NCI-H2029 treated with DMSO at 0.1 percent for 48 hours (cell line): ENCODE measurements around the gene ABAT.
A peak's percentile ranks its signal among the peaks of the same experiment; 100 is the strongest.
"Not testable (repeated sequence)": the region's sequence is repeated elsewhere in the genome, so short reads cannot be mapped to it uniquely, and the experiment has no call there.

Experiments
- DNase-seq: peaks from one replicate; lab custom pipeline; 2025; lab: John Stamatoyannopoulos, UW

The ABAT gene

GRCh38 chr16:8649829-8650554 lies 24.4 kb upstream of the ABAT start:
- DNase-seq = no peak

GRCh38 chr16:8651958-8652357 lies 22.5 kb upstream of the ABAT start:
- not testable (repeated sequence) for DNase-seq

GRCh38 chr16:8655184-8655717 lies 19.2 kb upstream of the ABAT start:
- DNase-seq = no peak

DNA sequence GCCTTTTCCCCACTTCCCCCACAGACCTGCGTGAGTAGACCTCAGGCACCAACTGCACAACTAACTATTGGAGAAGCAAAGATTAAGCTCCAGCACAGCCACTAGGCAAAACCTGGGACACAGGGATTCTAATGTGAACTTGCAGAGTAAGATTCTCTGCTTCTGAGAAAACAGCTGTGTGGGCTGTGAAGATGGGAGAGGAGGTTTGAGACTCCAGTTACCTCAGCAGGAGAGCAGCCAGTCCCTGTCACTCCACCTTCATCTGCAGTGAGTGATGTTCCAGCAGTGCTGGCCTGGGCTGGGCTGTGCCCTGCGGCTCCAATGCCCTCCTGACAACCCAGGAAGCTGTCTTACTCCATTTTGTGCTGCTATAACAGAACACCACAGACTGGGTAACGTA lies 18.0 kb upstream of the ABAT start:
- no peak for DNase-seq

DNA sequence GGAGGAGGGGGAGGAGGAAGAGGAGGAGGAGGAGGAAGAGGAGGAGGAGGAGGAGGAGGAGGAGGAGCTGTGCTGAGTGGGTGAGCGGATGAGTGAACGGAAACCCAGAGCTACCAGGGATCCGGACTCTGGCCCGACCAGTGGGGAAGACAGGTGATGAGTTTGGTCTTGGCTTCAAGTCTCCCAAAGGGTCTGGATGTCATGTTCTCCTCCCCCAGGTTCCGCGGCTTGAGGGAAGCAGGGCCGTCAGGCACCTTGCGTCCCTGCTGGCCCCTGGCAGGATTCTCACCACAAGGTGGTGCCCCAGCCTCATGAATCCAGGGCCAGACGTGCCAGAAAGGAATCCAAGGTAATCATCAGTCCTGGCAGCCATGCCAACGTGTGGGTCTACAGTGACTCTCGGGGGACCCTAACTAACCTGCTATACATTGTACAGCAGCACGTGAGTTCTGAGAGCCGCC lies 13.5 kb upstream of the ABAT start:
- peak; percentile 71 for DNase-seq

- no peak for DNase-seq
These were observed 12.7 kb upstream of the ABAT start for GRCh38 chr16:8661703-8662102.

- no peak for DNase-seq
These were observed 11.0 kb upstream of the ABAT start for GRCh38 chr16:8663192-8664089.

- no peak for DNase-seq
These were observed 8.9 kb upstream of the ABAT start for GRCh38 chr16:8665529-8665928.

DNA sequence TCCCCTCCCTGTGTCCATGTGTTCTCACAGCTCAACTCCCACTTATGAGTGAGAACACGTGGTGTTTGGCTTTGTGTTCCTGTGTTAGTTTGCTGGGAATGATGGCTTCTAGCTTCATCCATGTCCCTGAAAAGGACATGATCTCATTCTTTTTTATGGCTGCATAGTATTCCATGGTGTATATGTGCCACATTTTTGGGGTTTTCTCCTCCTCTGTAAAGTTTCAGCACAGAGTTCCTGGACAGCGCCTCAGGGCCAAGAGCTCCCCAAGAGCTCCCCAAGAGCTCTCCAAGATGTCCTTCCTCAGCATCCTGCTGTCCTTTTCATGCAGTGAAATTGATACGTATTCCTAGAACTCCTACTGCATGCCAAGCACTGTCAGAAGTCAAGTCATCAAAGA lies 6.9 kb upstream of the ABAT start:
- no peak for DNase-seq

DNA sequence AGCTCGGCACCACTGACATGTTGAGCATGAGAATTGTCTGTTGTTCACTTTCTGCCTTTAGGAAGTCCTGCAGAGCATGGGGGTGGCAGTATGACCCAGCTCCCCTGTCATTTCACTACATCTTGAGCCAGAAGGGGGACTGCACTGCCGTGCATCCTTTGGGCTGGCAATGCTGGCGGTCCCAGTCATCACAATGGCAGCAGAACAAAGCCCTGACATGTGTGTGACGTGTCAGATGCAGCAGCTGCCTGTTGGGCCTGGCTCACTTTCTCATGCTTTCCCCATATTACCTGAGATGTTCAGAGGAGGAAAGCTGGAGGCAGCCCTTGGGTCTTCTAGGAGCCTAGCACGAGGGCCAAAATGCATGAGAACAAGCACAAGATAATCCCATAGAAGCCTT lies 6.3 kb upstream of the ABAT start:
- no peak for DNase-seq

GRCh38 chr16:8669481-8669880 lies 4.9 kb upstream of the ABAT start:
- no peak for DNase-seq

DNA sequence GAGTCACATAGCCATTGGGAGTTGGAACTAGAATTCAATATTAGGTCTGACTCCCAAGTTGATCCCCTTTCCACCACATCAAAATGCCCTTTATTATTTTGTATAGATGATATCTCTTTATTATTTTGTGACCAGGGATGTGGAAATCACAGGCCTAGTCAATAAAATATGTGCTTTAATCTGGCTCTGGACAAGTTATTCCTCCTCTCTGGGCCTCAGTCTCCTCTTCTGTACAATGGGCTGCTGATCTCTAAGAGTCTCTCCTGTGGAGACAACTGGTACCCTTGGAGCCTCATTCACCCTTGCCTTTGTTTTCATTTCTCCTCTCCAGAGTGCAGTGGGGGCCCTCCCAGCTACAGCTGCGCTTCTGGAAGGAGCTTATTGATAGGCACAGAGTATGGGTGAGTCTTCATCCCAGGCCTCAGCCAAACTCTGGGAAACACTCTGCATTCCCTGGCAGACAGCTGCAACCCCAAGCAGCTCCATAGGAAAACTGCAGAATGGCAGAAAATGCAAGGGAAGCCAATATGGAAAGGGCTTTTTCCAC lies 4.3 kb upstream of the ABAT start:
- DNase-seq = no peak

DNA sequence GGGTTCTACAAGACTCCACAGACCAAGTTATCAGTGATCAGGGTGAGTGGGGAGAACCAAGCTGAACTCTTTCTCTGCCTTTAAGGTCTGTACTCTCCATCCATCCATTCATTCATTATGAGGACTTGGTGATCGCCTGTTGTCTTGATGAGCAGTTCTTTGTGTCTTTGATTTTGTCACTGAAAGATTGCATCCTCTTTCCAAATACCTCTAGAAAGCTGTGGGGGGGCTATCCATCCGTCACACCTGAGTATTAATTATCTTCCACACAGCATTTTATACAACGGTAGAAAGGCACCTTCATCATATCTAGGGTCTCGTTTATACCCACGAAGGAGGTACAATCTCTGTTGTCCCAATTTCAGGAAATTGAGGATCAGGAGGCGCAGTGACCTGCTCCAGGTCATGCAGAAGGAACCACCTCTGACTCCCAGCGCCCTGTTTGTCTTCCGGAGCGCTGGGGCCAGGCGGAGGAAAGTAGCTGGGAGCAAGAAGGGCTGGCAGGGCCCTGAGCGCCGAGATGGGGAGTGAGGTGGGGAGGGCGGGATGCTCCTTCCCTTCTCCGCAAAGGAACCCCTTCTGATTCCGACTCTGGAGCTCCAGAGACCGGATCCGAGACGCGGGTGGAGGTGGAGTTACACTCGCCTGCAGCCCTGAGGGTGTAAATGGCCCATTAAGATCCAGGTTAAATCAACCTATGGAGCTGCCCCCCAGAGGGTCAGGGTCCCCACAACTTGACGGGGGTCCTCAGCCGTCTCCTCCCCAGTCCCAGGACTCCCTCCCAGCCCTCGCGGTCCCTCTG lies 605 bp upstream of the ABAT start:
- no peak for DNase-seq

- DNase-seq = no peak
These were observed 1.1 kb downstream of the ABAT start for GRCh38 chr16:8675183-8676159.

GRCh38 chr16:8676160-8676547 lies 1.7 kb downstream of the ABAT start:
- no peak for DNase-seq

GRCh38 chr16:8676737-8677375 lies 2.4 kb downstream of the ABAT start:
- DNase-seq = no peak

DNA sequence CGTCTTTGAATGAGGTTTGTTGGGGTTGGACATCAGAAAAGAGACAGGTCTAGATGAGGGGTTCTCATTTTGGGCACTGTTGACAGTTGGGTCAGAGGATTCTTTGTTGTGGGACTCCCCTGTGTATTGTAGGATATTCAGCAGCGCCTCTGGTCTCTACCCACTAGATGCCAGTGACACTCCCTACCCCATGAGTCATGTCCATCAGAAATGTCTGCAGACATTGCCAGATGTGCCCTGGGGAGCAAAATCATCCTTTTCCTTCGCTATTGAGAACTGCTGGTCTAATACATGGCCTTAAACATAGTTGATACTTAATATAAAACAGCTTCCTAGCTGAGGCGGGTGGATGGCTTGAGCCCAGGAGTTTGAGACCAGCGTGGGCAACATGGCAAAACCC lies 3.1 kb downstream of the ABAT start:
- no peak for DNase-seq

GRCh38 chr16:8678068-8678927 lies 3.9 kb downstream of the ABAT start:
- no peak for DNase-seq

- DNase-seq = no peak
These were observed 4.7 kb downstream of the ABAT start for GRCh38 chr16:8679151-8679550.
